KMS-11 (cell line): ENCODE data around the gene LIN28A.

Experiments used
- H2AFZ ChIP-seq: fragments of 200-600 bp; sonication (generic); 2 replicates; pipeline ENCODE4 v1.6.1; 2016; ENCODE audit warnings: antibody characterized with exemption, mixed run types, low read depth
- H3K27ac ChIP-seq: fragments of 200-600 bp; sonication (generic); 2 replicates; pipeline ENCODE4 v1.6.1; 2016; ENCODE audit warnings: mild to moderate bottlenecking, mixed run types
- H3K27me3 ChIP-seq: fragments of 200-600 bp; sonication (generic); 2 replicates; pipeline ENCODE4 v1.6.1; 2017; ENCODE audit warnings: mild to moderate bottlenecking, low read depth, mixed run types, moderate library complexity; ENCODE audit not compliant: insufficient read depth
- H3K36me3 ChIP-seq: fragments of 200-600 bp; sonication (generic); 2 replicates; pipeline ENCODE4 v1.6.1; 2017; ENCODE audit warnings: mild to moderate bottlenecking, mixed run types; ENCODE audit not compliant: insufficient read depth
- H3K4me1 ChIP-seq: fragments of 200-600 bp; sonication (generic); 2 replicates; pipeline ENCODE4 v1.6.1; 2016; ENCODE audit warnings: mild to moderate bottlenecking, low read depth, mixed run types; ENCODE audit not compliant: poor library complexity, severe bottlenecking
- H3K4me2 ChIP-seq: fragments of 200-600 bp; sonication (generic); 2 replicates; pipeline ENCODE4 v1.7.0; 2016; ENCODE audit warnings: mild to moderate bottlenecking, mixed run types
- H3K4me3 ChIP-seq: fragments of 200-600 bp; sonication (generic); IDR thresholded peaks from 2 replicates; pipeline ENCODE4 v1.6.1; 2017; ENCODE audit warnings: low read depth, low read length, mixed read lengths; ENCODE audit not compliant: insufficient read depth
- H3K79me2 ChIP-seq: fragments of 200-600 bp; sonication (generic); 2 replicates; pipeline ENCODE4 v1.6.1; 2016; ENCODE audit warnings: low read depth, mixed run types; ENCODE audit not compliant: insufficient read depth
- H3K9ac ChIP-seq: fragments of 200-600 bp; sonication (generic); 2 replicates; pipeline ENCODE4 v1.6.1; 2016; ENCODE audit warnings: mild to moderate bottlenecking, mixed run types
- H4K20me1 ChIP-seq: fragments of 200-600 bp; sonication (generic); 2 replicates; pipeline ENCODE4 v1.6.1; 2016; ENCODE audit warnings: mild to moderate bottlenecking, mixed run types; ENCODE audit not compliant: insufficient read depth
- CTCF ChIP-seq: fragments of 200-600 bp; sonication (generic); conservative IDR thresholded peaks from 2 replicates; pipeline ENCODE4 v1.6.1; 2017; ENCODE audit warnings: low read depth, mild to moderate bottlenecking, antibody characterized with exemption, low read length, moderate library complexity, mixed read lengths

The LIN28A gene

GRCh38 chr1:26477446-26478152 is 67.0 kb downstream of the LIN28A start:
- Histone ChIP-seq H3K4me1 (peaks cover 14% of the 10 kb centered on the region), H3K79me2 (peaks cover 20% of the 10 kb centered on the region), H3K36me3 (peaks cover 10% of the 10 kb centered on the region), H3K27ac (no peak overlapping the region), H3K9ac (no peak overlapping the region), H3K4me3 (no peak overlapping the region), H3K27me3 (no peaks in the 10 kb centered on the region), H2AFZ (no peak overlapping the region), H4K20me1 (peaks cover 21% of the 10 kb centered on the region; the same call in 1 of the 2 replicates), H3K4me2 (no peak overlapping the region)
- TF ChIP-seq CTCF, result no peak

- Histone ChIP-seq H3K4me1 (peaks cover 14% of the 10 kb centered on the region), H3K27ac (no peak overlapping the region), H3K79me2 (peaks cover 19% of the 10 kb centered on the region), H3K27me3 (no peaks in the 10 kb centered on the region), H2AFZ (no peak overlapping the region), H4K20me1 (peaks cover 21% of the 10 kb centered on the region; the same call in 1 of the 2 replicates), H3K4me2 (no peak overlapping the region), H3K36me3 (peaks cover 10% of the 10 kb centered on the region), H3K4me3 (no peak overlapping the region), H3K9ac (no peak overlapping the region)
- no peak for TF ChIP-seq CTCF
These were observed 67.5 kb downstream of the LIN28A start for GRCh38 chr1:26478159-26478558.

- peaks cover 10% of the 10 kb centered on the region for H3K4me1 ChIP-seq
- H3K36me3 ChIP-seq, result peaks cover 10% of the 10 kb centered on the region
- no peaks in the 10 kb centered on the region for H3K27me3 ChIP-seq
- TF ChIP-seq CTCF, result no peak
- H3K27ac ChIP-seq, result no peak overlapping the region
- H4K20me1 ChIP-seq, result peaks cover 12% of the 10 kb centered on the region; the same call in 1 of the 2 replicates
- no peak overlapping the region for H2AFZ ChIP-seq
- peaks cover 11% of the 10 kb centered on the region for H3K79me2 ChIP-seq
- H3K9ac ChIP-seq, result no peak overlapping the region
- no peak overlapping the region for H3K4me3 ChIP-seq
- no peak overlapping the region for H3K4me2 ChIP-seq
These were observed 68.4 kb downstream of the LIN28A start for GRCh38 chr1:26478988-26479387.
